KMS-11 (cell line): Measurements from ENCODE around the gene MX1.

Source experiments
- H2AFZ ChIP-seq: fragments of 200-600 bp; sonication (generic); 2 replicates; pipeline ENCODE4 v1.6.1; 2016; ENCODE audit warnings: antibody characterized with exemption, mixed run types, low read depth
- H3K27ac ChIP-seq: fragments of 200-600 bp; sonication (generic); 2 replicates; pipeline ENCODE4 v1.6.1; 2016; ENCODE audit warnings: mild to moderate bottlenecking, mixed run types
- H3K27me3 ChIP-seq: fragments of 200-600 bp; sonication (generic); 2 replicates; pipeline ENCODE4 v1.6.1; 2017; ENCODE audit warnings: mild to moderate bottlenecking, low read depth, mixed run types, moderate library complexity; ENCODE audit not compliant: insufficient read depth
- H3K36me3 ChIP-seq: fragments of 200-600 bp; sonication (generic); 2 replicates; pipeline ENCODE4 v1.6.1; 2017; ENCODE audit warnings: mild to moderate bottlenecking, mixed run types; ENCODE audit not compliant: insufficient read depth
- H3K4me1 ChIP-seq: fragments of 200-600 bp; sonication (generic); 2 replicates; pipeline ENCODE4 v1.6.1; 2016; ENCODE audit warnings: mild to moderate bottlenecking, low read depth, mixed run types; ENCODE audit not compliant: poor library complexity, severe bottlenecking
- H3K4me2 ChIP-seq: fragments of 200-600 bp; sonication (generic); 2 replicates; pipeline ENCODE4 v1.7.0; 2016; ENCODE audit warnings: mild to moderate bottlenecking, mixed run types
- H3K4me3 ChIP-seq: fragments of 200-600 bp; sonication (generic); IDR thresholded peaks from 2 replicates; pipeline ENCODE4 v1.6.1; 2017; ENCODE audit warnings: low read depth, low read length, mixed read lengths; ENCODE audit not compliant: insufficient read depth
- H3K79me2 ChIP-seq: fragments of 200-600 bp; sonication (generic); 2 replicates; pipeline ENCODE4 v1.6.1; 2016; ENCODE audit warnings: low read depth, mixed run types; ENCODE audit not compliant: insufficient read depth
- H3K9ac ChIP-seq: fragments of 200-600 bp; sonication (generic); 2 replicates; pipeline ENCODE4 v1.6.1; 2016; ENCODE audit warnings: mild to moderate bottlenecking, mixed run types
- H4K20me1 ChIP-seq: fragments of 200-600 bp; sonication (generic); 2 replicates; pipeline ENCODE4 v1.6.1; 2016; ENCODE audit warnings: mild to moderate bottlenecking, mixed run types; ENCODE audit not compliant: insufficient read depth
- TF ChIP-seq, protein P1 (sequence below): fragments of 200-600 bp; sonication (generic); conservative IDR thresholded peaks from 2 replicates; pipeline ENCODE4 v1.6.1; 2017; ENCODE audit warnings: low read depth, mild to moderate bottlenecking, antibody characterized with exemption, low read length, moderate library complexity, mixed read lengths

Gene MX1

DNA sequence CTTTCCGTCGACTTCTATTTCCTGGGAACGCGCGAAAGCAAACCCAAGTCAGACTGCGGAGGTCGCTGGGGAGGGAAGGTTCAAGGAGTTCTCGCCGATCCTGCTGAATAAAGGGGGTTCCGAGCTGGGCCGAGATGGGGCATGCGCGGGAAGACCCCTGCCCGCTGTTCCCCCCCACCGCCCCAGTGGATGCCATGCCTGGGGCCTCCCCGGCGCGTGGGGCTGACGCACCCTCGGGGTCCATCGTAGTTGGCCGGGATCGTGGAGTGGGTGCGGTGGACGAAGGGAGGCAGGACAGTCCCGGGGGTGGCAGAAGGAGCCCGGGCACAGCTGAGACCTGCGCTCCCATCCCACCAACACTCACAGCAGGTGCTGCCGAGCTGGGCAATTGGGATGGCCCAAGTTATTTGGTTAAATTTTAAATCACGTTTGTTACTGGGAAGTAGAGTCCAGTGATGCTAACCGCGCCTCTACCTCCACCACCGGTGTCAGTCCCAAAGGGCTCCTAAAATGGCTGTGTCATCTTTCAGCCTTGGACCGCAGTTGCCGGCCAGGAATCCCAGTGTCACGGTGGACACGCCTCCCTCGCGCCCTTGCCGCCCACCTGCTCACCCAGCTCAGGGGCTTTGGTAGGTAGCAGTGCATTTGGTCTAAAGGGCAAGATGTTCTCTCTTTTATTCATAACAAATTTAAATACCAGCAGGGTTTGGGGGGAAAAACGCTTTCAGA, 801 bp downstream of the MX1 start:
- no peaks in the 10 kb centered on the region for H3K79me2 ChIP-seq
- peak overlapping the region; percentile 63; the same call in 1 of the 2 replicates for H3K9ac ChIP-seq
- peak overlapping the region; percentile 81; the same call in 1 of the 2 replicates for H2AFZ ChIP-seq
- H3K27ac ChIP-seq: no peak overlapping the region
- H3K27me3 ChIP-seq: no peaks in the 10 kb centered on the region
- H3K4me3 ChIP-seq: no peak overlapping the region
- H4K20me1 ChIP-seq: no peaks in the 10 kb centered on the region
- H3K36me3 ChIP-seq: no peaks in the 10 kb centered on the region
- peak overlapping the region; percentile 71; the same call in 1 of the 2 replicates for H3K4me2 ChIP-seq
- H3K4me1 ChIP-seq: peaks cover 6% of the 10 kb centered on the region
- TF ChIP-seq, protein P1, sequence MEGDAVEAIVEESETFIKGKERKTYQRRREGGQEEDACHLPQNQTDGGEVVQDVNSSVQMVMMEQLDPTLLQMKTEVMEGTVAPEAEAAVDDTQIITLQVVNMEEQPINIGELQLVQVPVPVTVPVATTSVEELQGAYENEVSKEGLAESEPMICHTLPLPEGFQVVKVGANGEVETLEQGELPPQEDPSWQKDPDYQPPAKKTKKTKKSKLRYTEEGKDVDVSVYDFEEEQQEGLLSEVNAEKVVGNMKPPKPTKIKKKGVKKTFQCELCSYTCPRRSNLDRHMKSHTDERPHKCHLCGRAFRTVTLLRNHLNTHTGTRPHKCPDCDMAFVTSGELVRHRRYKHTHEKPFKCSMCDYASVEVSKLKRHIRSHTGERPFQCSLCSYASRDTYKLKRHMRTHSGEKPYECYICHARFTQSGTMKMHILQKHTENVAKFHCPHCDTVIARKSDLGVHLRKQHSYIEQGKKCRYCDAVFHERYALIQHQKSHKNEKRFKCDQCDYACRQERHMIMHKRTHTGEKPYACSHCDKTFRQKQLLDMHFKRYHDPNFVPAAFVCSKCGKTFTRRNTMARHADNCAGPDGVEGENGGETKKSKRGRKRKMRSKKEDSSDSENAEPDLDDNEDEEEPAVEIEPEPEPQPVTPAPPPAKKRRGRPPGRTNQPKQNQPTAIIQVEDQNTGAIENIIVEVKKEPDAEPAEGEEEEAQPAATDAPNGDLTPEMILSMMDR: no peak

DNA sequence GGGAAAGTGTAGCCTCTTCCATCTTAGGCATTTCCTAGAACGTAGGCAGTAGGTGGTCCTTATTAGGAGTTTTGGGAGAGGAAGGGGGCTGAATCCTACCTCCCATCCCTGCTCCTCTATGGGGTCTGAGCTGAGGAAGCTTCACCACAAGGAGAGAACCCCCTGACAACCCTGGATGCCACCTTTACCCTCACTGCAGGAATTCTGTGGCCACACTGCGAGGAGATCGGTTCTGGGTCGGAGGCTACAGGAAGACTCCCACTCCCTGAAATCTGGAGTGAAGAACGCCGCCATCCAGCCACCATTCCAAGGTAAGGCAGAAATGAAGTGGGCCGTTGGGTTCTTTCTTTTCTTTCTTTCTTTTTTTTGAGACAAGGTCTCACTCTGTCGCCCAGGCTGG, 1.5 kb downstream of the MX1 start:
- H3K27me3 ChIP-seq: no peaks in the 10 kb centered on the region
- no peaks in the 10 kb centered on the region for H4K20me1 ChIP-seq
- H2AFZ ChIP-seq: no peak overlapping the region
- no peak overlapping the region for H3K27ac ChIP-seq
- TF ChIP-seq, protein P1: no peak
- H3K4me1 ChIP-seq: peaks cover 6% of the 10 kb centered on the region
- H3K79me2 ChIP-seq: no peaks in the 10 kb centered on the region
- H3K36me3 ChIP-seq: no peaks in the 10 kb centered on the region
- no peak overlapping the region for H3K4me3 ChIP-seq
- H3K9ac ChIP-seq: no peak overlapping the region
- no peak overlapping the region for H3K4me2 ChIP-seq

DNA sequence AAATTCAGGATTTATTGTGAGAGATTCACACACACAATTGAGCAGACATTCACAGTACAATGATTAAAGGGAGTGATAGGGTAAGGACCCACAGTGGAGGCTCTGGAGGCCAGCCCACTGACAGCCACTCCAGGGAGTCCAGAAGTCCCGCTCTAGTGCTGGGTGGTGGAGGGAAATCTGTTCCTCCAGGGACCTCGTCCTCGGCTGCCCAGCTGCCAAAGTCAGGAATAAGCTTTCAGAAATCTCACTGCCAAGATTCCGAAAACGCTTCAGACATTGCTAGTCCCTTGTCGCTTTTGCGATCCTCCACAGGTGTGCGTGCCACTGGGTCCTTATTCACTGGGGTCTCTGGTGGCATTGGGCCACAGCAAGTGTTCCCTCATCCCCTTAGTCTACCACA, 2.3 kb downstream of the MX1 start:
- TF ChIP-seq, protein P1: no peak
- no peaks in the 10 kb centered on the region for H3K27me3 ChIP-seq
- H3K4me2 ChIP-seq: no peak overlapping the region
- H3K36me3 ChIP-seq: no peaks in the 10 kb centered on the region
- no peak overlapping the region for H3K27ac ChIP-seq
- H3K79me2 ChIP-seq: no peaks in the 10 kb centered on the region
- H2AFZ ChIP-seq: no peak overlapping the region
- H3K4me1 ChIP-seq: peaks cover 6% of the 10 kb centered on the region
- no peak overlapping the region for H3K4me3 ChIP-seq
- H4K20me1 ChIP-seq: no peaks in the 10 kb centered on the region
- no peak overlapping the region for H3K9ac ChIP-seq

DNA sequence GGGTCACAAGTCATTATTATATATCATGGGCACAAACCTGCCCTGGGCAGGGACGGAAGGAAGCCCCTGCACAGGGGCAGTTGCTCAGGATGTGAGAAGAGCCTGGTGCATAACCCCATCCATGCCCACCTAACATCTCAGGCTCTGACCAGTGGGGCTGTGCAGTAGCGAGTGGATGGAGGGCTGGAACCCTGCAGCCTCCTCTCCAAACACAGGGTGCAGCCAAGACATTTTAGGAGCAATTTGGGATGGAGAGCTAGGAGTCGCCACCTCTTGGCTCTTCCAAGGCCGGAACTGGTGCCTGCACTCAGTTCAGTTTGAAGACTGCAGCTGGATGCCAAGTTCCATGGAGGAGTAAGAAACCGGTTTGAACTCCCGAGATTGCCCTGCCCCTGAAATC, 2.8 kb downstream of the MX1 start:
- H3K36me3 ChIP-seq: no peaks in the 10 kb centered on the region
- no peaks in the 10 kb centered on the region for H3K27me3 ChIP-seq
- H3K9ac ChIP-seq: no peak overlapping the region
- no peak overlapping the region for H3K4me3 ChIP-seq
- H4K20me1 ChIP-seq: no peaks in the 10 kb centered on the region
- H2AFZ ChIP-seq: no peak overlapping the region
- TF ChIP-seq, protein P1: no peak
- no peaks in the 10 kb centered on the region for H3K79me2 ChIP-seq
- peaks cover 6% of the 10 kb centered on the region for H3K4me1 ChIP-seq
- H3K4me2 ChIP-seq: no peak overlapping the region
- H3K27ac ChIP-seq: no peak overlapping the region
